ENCODE measurements around the gene CLIC6.

CLIC6 gene

GRCh38 chr21:34642211-34643075 lies 26.4 kb upstream of the CLIC6 start:
- ChIA-PET POLR2A (no interaction called here), CTCF (interaction anchor here (0.6 to 1.2 kb wide), 4 partner anchors 10 to 1197 kb away, joined by 3 to 5 read pairs (median 4); no protein-coding TSS in a partner anchor)
- Histone ChIP-seq H3K4me3 (ENCODE audit: low read depth, low read length) (no peak overlapping the region), H3K36me3 (ENCODE audit: control insufficient read depth in 2 of 2, insufficient read depth in 1 of 2, low read length in 2 of 2) (no peaks in the 10 kb centered on the region), H3K9me3 (ENCODE audit: control insufficient read depth, insufficient read depth, low read depth, low read length) (no peaks in the 10 kb centered on the region), H3K4me1 (ENCODE audit: control insufficient read depth, insufficient read depth, low read length) (no peaks in the 10 kb centered on the region), H3K27ac (ENCODE audit: extremely low read depth, low read depth, low read length) (no peak overlapping the region)
- TF ChIP-seq ZBTB17 (tag by site-specific recombination; IDR thresholded peaks at IDR 0.05) (no peak), KLF7 (tag by site-specific recombination; IDR thresholded peaks at IDR 0.05; ENCODE audit: borderline replicate concordance) (no peak), ZNF341 (tag by site-specific recombination; IDR thresholded peaks at IDR 0.05; ENCODE audit: low read depth) (no peak), ZNF169 (tag by site-specific recombination; IDR thresholded peaks at IDR 0.05) (no peak), ZNF776 (tag by site-specific recombination; IDR thresholded peaks at IDR 0.05; ENCODE audit: borderline replicate concordance) (no peak), ZNF513 (tag by site-specific recombination; IDR thresholded peaks at IDR 0.05) (no peak), ZNF660 (tag by site-specific recombination; IDR thresholded peaks at IDR 0.05) (no peak), ZNF560 (tag by site-specific recombination; IDR thresholded peaks at IDR 0.05; ENCODE audit: borderline replicate concordance) (no peak), ELK4 (IDR thresholded peaks at IDR 0.05; ENCODE audit: borderline replicate concordance, low read depth, low read length) (no peak), ZNF521 (tag by site-specific recombination; IDR thresholded peaks at IDR 0.05) (no peak), ZBTB11 (tag by site-specific recombination; conservative IDR thresholded peaks at IDR 0.05; ENCODE audit: low read depth) (no peak), ZNF529 (tag by site-specific recombination; IDR thresholded peaks at IDR 0.05; ENCODE audit: insufficient replicate concordance) (no peak)

GRCh38 chr21:34644825-34645224 lies 24.0 kb upstream of the CLIC6 start:
- ChIA-PET CTCF (interaction anchor here (0.6 kb wide), 1 partner anchor 831 kb away, joined by 4 read pairs; no protein-coding TSS in a partner anchor), POLR2A (no interaction called here)
- TF ChIP-seq ZFP41 (tag by site-specific recombination; IDR thresholded peaks at IDR 0.05; ENCODE audit: borderline replicate concordance) (no peak), KLF1 (tag by site-specific recombination; IDR thresholded peaks at IDR 0.05) (no peak), ZNF132 (tag by site-specific recombination; IDR thresholded peaks at IDR 0.05; ENCODE audit: borderline replicate concordance) (no peak)
- H3K36me3 ChIP-seq (ENCODE audit: control insufficient read depth in 2 of 2, insufficient read depth in 1 of 2, low read length in 2 of 2), result no peaks in the 10 kb centered on the region
- H3K27ac ChIP-seq (ENCODE audit: extremely low read depth, low read depth, low read length), result no peak overlapping the region
- no peaks in the 10 kb centered on the region for H3K9me3 ChIP-seq (ENCODE audit: control insufficient read depth, insufficient read depth, low read depth, low read length)
- no peak overlapping the region for H3K4me3 ChIP-seq (ENCODE audit: low read depth, low read length)
- H3K4me1 ChIP-seq (ENCODE audit: control insufficient read depth, insufficient read depth, low read length), result no peaks in the 10 kb centered on the region

Data from HEK293 (cell line).